ENCODE results near the gene IKZF3.
A peak's percentile ranks its signal among the peaks of the same experiment; 100 is the strongest.
"Not testable (repeated sequence)": the region's sequence is repeated elsewhere in the genome, so short reads cannot be mapped to it uniquely, and the experiment has no call there.

Gene IKZF3

DNA sequence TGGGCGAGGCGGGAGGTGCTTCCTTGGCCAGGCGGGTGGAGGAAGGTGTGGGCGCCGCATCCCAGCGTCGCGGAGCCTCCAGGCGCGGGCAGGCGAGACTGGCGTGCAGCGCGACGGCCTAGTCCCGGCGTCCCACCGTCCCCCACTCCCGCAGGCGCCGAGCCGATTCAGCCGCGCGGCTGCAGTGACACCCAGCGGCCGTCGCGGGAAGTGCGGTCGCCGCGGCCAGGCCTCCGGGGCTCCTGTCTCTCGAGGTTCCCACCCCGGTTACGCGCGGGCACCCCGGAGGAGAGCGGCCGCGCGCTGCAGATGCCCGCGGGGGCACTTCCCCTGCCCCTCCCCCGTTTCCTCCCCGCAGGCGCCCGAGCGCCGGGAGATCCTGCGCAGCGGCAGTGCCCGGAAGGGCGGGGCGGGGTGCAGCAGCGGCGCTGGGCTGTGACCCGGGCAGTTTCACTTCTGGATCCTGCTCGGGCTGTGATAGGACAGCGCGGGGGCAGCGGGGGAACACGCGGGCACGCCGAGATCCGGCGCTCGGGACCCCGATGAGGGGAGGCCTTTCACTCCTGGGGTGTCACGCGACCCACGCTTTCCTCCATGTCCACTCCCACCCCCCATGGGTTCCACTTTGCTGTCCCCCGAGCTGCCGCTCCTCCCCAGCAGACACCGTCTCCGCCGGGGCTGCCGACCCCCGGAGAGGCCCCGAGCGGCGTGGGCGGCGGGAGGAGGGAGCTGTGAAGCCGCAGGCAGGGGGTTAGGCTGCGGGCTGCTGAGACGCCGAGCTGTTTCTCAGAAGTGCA is 109.8 kb downstream of the IKZF3 start:
- peak; percentile 74 for DNase-seq

DNA sequence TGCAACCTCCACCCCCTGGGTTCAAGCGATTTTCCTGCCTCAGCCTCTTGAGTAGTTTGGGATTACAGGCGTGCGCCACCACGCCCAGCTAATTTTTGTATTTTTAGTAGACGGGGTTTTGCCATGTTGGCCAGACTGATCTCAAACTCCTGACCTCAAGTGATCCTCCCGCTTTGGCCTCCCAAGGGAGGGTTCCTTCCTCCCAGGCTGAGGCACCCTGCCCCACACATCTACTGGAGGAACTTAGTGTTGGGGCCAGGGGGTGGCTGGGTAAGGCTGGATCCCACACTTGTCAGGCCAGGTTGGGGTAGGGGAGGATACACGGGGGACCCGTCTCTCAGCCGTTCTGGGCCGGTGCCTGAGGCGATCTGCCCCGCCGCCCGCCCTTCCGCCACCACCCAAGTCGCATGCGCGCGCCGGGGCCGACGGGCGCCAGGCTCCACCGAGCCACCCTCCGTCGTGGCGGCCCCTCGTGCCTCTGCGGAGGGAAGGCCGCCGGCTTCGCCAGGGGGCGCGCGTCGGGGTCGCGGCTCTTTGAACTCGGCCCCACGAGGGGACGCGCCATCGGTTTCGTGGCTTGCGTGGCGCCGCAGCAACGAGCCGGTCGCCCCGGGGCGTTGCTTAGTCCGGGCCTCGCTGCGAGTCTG is 110.5 kb downstream of the IKZF3 start:
- DNase-seq: peak; percentile 54

DNA sequence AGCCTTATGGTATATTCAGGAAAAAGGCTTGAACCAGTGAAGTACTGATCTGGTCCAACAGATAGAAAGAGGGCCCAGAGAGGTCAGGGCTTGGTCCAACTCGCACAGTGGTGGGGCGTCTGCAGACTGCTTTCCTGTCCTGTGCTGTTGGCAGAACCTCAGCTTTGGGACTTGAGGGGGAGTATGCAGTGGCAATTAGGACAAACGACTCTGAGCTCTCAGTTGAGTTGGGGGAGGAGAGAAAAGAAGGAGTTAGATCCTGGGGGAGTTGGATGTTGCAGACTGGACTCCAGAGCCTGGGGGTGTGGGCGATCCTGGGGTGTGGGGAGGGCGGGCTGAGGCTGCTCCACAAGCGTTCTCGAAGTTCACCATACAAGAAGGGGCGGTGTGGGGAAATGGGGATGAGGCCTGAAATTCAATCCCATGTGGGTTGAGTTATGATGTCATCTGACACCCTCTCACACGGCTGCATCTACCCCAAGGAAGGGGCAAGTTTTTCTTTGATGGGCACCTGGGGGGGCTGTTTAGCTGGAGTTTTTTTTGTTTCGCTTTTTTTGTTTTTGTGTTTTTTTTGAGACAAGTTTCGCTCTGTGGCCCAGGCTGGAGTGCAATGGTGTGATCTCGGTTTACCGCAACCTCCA is 111.8 kb downstream of the IKZF3 start:
- no peak for DNase-seq

DNA sequence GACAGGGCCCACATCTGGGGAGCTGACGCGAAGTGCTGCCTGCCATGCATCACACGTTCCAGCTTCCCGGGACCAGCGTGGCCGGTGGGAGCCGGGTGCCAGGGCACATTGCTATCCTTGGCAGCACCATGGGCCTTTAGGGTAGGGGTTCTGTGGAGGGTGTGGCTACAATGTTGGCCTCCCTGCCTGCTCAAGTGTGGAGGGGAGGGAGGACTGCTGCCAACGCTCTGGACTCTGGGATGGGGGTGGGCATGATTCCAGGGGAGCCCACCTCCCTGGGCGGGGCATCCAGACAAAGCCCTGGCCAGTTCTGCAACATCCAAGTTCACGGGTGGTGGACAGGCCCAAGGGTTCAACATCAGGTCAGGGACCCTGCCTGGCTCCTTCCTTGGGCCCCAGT is 112.5 kb downstream of the IKZF3 start:
- DNase-seq: no peak

DNA sequence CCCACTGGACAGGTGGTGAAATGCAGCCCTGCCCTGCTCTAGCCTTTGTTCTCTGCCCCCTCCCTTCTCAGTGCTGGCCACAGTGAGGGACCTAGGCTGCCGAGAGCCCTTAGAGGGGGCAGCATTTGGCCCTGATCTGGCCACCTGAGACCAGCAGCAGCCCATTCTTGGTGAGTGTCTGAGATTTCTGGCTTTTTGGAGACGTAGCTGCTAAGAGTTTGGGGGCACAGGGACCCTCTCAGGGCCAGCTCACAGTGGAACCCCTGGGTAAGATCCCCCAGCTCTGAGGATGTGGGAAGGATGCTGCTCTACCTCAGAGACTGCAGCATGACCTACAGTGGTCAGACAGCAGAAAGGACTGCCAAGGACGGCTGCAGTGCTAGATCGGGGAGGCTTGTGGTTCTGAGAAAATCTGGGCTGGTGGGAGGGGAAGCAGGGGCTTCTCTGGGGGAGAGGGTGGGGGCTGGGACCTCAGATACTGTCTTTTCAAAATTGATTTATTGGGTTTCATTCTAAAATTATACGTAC is 113.0 kb downstream of the IKZF3 start:
- no peak for DNase-seq

DNA sequence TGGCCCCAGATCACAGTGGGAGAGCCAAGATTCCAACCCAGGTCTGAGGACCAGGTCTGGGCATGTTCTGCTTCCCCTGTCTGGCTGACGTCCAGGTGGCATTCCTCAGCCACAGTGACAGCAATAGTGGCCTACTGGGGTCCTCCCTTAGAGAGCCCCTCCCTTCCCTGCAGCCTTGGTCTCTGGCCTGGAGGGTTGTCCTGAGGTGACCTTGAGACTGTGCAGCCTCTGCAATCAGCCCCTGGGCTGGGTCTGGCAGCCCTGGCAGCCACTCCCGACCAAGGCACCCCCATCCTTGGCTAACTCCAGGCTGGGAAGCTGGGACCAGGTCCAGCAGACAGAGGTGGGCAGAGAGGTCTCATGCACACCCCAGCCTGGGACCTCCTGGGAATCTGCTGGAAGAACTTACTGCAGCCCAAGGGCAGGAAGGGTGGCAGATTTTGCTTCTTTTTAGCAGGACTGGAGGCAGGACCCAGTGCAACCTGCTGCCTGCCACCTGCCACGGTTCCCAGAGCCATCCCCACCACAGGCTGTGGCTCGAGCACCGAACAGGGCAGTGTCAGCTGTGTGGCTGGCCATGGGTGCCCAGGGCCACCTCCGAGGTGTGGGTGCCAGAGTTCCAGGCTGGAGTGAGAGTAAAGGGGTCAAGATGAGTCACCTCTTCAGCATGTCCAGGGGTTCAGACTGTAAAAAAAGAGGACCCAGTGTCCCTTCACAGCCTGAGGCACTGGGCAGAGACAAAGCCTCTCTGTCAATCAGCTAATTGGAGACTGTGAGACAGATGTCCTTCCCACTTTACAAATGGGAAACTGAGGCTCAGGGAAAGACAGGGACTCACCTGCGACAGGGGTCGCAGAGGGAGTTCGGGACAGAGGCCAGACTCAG is 113.7 kb downstream of the IKZF3 start:
- no peak for DNase-seq

DNA sequence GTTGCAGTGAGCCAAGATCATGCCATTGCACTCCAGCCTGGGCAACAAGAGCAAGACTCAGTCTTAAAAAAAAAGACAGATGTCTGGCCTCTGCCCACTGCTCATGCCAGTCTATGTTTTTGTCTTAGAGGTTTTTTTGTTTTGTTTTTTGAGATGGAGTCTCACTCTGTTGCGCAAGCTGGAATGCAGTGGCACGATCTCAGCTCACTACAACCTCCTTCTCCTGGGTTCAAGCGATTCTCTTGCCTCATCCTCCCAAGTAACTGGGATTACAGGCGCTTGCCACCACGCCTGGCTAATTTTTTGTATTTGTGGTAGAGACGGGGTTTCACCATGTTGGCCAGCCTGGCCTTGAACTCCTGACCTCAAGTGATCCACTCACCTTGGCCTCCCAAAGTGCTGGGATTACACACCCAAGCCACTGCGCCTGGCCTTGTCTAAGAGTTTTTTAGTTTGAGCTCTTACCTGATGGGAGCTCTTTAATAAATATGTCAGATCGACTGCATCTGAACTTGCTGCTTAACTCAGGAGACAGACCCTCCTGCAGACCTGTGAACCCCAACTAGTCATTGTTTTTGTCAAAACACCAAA is 115.6 kb downstream of the IKZF3 start:
- DNase-seq: not testable (repeated sequence)

DNA sequence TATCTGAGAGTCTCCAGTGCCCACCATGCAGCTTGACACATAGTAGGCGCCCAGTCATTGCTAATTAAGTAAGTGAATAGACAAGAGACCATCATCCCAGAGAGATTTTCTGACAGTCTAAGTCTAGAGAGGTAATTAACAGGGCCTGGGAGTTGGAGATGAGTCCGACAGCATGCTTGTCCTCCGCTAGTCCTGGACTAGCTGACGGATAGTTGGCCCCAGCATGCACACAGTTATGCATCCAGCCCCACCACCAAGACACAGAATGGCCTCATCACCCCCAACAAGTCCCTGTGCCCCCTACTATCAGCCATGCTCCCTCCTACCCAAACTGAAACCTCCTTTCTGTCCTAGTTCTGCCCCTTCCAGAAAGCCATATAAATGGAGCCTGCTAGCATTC is 116.4 kb downstream of the IKZF3 start:
- no peak for DNase-seq

DNA sequence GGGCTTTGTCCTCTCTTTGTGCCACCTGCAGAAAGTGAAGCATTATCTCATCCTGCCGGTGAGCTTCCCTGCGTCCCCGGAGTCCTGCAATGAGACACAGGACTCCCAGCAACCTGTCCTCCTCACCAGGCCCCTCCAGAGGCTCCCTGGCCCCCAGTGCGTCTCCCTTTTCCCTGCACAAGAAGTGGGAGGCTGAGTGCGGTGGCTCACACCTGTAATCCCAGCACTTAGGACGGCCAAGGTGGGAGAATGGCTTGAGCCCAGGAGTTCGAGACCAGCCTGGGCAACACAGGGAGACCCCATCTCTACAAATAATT is 118.0 kb downstream of the IKZF3 start:
- DNase-seq: no peak

DNA sequence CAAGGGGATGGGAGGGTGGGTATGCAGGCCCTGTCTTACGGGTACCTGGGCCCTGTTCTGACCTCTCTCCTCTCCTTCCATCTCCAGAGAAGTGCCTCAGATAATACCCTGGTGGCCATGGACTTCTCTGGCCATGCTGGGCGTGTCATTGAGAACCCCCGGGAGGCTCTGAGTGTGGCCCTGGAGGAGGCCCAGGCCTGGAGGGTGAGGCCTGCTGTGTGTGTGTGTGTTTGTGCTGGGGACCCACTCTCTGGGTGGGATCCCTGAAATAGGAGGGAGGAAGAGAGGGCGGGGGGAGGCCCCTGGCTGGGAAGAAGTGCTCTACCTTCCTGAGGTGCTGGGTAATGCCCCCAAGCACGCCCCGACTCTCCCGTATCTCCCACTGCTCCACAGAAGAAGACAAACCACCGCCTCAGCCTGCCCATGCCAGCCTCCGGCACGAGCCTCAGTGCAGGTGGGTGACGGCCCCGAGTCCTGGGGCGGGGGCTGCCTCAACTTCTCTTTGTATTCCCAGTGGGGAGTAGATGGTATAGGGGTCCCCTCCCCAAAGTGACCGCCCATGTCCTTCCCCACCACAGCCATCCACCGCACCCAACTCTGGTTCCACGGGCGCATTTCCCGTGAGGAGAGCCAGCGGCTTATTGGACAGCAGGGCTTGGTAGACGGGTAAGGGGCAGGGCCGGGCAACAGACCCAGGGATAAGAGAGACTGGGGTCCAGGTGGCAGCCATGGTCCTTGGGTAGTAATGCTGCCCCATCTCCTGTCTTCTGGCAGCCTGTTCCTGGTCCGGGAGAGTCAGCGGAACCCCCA is 118.6 kb downstream of the IKZF3 start:
- DNase-seq: no peak

DNA sequence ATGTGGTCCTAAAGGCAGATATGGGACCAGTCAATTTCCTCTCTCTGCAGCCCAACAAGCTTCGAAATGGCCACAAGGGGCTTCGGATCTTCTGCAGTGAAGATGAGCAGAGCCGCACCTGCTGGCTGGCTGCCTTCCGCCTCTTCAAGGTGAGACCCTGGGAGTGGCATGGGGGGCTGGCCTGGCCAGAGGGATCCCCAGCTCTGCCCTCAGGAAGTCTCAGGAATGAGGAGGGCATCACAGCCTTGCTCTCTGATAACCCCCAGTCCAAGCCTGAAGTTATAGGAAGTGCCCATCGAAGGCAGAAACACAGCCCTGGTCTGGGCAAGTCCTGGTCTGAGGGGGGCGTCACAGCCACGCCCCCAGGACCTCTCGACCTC is 119.3 kb downstream of the IKZF3 start:
- DNase-seq: no peak

DNA sequence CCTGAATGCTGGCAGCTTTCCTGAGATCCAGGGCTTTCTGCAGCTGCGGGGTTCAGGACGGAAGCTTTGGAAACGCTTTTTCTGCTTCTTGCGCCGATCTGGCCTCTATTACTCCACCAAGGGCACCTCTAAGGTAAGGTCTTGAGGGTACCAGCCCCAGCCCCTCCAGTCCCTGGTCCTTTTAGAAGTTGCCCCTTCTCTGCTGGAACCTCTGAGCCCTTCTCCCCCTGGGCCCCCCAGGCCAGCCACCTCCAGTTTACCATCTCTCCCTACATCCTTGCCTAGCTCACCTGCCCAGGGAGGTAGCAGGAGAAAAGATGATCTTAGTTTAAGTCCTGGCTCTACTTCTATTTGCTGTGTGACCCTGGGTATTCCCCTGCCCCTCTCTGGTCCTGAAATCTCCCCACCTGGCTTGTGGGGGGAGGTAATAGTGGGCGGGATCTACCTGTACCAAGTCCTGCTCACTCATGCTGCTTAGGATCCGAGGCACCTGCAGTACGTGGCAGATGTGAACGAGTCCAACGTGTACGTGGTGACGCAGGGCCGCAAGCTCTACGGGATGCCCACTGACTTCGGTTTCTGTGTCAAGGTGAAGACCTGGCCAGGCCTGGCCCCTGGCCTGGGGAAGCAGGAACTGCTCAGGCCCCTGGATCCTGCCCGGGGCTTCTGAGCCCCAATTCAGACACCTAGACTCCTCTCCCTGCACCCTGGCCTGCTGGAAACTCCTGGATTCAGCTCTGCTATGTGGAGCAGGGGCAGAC is 119.9 kb downstream of the IKZF3 start:
- DNase-seq: no peak

DNA sequence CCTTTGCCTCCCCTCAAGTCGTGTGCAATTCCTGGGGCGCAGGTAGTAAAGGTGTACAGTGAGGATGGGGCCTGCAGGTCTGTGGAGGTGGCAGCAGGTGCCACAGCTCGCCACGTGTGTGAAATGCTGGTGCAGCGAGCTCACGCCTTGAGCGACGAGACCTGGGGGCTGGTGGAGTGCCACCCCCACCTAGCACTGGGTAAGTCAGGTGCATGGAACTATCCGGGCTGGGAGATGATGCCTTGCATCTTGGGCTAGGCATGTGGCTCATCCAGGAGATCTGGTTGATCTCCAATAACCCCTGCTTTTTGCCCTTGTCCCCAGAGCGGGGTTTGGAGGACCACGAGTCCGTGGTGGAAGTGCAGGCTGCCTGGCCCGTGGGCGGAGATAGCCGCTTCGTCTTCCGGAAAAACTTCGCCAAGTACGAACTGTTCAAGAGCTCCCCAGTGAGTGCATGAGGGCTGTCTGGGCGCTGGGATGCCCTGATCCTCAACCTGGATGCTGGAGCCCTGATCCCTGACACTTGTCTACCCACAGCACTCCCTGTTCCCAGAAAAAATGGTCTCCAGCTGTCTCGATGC is 121.2 kb downstream of the IKZF3 start:
- no peak for DNase-seq

DNA sequence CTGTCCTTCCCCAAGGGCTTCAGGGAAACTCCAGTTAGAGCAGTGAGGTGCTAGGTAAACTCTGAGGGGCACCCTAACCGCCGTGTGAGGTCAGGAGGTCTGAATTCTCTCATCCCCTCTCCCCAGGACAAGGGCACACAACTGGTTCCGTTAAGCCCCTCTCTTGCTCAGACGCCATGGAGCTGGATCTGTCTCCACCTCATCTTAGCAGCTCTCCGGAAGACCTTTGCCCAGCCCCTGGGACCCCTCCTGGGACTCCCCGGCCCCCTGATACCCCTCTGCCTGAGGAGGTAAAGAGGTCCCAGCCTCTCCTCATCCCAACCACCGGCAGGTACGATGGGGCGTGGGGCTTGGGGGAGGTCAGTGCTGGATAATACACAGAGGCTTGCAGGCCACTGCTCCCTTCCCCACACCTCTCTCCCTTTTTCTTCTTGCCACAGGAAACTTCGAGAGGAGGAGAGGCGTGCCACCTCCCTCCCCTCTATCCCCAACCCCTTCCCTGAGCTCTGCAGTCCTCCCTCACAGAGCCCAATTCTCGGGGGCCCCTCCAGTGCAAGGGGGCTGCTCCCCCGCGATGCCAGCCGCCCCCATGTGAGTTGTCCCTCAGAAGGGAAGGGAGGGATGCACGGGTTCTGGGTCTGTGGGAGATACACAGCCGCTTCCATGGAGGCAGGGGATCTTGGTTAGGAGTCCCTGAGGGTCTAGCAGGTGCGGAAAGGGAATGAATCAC is 121.8 kb downstream of the IKZF3 start:
- no peak for DNase-seq

DNA sequence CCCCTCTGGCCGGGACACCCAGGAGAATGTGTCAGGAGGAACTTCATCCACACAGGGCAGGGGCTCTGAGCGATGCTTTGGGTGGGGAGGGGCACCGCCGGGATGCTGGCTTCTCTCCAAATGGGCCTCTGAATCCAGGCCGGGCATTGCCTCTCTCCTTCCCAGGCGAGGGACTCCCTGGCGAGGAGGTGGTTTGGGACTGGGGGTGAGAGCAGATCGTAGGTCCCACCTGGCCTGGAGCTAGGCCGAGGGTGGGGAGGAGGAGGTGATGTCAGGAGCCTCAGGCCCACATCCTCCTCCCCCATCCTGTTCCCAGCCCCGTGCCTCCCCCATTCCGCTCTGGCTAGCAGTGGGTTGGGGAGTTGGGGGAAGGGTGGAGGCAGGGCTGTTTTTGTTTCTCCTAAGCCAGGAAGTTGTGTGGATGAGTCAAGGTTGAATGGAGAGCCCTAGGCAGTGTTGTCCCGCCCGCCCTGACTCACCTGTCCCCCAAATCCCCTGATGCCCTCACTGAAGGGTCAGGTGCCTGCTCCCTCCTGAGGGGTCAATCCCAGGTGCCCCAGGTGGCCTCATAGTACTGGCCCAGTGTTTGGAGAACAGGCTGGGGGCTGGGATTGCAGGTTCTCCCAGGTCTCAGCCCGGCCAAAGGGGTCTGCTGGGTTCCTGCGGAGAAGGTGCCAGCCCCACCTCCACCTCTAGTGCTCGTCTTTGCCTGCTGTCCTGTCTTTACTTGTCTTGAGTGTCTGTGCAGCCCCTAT is 123.6 kb downstream of the IKZF3 start:
- no peak for DNase-seq

DNA sequence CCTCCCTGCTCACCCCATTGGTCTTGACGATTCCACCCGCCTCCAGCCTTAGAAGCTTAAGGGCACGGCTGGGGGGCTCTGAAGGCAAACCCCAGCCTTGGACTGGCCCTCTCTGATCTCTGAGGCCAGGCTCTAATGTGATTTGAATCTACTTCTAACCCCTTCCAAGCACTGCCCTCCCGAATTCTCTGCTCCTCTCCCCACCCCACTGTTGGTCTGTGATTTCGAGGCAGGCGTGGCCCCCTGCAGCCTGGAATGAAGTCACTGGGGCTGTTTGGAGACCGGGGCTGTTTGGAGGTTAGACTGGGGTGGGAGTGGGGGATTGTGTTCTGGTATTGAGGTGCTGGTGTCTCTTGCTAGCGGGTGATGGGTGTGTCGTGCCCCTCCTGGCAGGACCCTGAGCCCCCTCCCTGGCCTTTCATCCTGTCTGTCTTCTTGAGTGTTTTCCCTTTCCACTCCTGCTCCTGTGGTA is 124.2 kb downstream of the IKZF3 start:
- DNase-seq: no peak

DNA sequence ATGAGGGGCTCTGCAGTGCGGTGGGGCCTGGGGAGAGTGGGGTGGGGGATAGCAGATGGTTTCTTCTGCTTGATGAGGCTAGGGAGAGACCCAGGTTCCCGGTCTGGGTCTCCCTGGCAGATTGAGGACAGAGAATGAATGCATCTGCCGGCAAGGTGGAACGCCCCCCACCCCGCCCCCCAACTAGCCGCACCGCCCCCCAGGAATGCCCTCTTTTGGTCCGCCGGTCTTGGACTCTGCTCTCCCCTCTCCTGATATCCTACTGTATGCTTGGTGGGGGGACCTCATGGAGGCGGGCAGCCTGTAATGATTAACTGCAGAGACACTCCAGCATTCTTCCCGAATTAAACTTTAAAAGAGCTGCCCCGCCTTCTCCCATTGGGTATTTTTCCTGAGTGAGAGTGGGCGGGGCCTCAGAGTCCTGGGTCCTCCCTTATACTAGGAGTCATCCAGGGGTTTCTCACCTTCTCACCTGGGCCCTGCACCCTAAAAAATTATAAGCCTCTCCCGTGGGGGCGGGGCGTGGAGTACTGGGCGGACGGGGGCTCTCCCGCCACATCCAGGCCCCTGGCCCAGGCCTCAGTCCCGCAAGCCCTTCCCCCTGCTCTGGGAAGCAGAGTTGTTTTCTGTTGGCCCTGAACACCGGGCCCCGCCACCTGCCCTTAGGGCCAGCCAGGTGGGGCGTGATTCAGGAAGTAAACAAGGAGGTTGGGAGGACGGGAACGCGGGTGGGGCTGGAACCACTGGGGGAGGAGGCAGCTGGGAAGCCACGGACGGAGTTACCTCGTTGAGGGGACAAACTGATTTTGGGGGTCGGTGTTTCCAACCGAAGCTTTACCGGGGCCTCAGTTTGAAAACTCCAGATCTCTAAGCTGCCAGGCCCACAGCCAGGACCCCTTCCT is 124.9 kb downstream of the IKZF3 start:
- peak; percentile 1 for DNase-seq

DNA sequence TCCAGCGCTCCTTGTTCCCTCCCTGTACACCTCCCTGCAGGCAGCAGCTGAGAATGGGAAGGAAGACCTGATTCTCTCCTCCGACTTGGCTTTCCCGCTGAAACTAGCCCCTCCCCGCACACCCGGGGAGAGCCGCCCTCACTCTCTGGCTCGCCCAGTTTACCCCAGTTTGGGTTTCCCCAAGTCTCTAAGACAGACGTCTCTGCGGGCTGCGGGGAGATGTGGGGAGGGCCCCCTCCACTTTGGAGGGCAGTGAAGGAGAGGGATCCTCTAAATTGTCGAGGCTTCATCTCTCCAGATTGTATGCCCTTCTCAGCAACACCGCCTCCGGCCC is 125.6 kb downstream of the IKZF3 start:
- DNase-seq: peak; percentile 7

Data from NCI-H1092 treated with DMSO at 0.1 percent for 48 hours (cell line).